Ecto neural progenitor cell (in vitro differentiated cells): ENCODE results near the gene MTMR4.
"Not testable (repeated sequence)": the region's sequence is repeated elsewhere in the genome, so short reads cannot be mapped to it uniquely, and the experiment has no call there.

Experiments
- DNase-seq: peaks from one replicate; pipeline ENCODE4 v3.0.0-alpha.2; 2018; ENCODE audit warnings: low spot score

The MTMR4 gene

DNA sequence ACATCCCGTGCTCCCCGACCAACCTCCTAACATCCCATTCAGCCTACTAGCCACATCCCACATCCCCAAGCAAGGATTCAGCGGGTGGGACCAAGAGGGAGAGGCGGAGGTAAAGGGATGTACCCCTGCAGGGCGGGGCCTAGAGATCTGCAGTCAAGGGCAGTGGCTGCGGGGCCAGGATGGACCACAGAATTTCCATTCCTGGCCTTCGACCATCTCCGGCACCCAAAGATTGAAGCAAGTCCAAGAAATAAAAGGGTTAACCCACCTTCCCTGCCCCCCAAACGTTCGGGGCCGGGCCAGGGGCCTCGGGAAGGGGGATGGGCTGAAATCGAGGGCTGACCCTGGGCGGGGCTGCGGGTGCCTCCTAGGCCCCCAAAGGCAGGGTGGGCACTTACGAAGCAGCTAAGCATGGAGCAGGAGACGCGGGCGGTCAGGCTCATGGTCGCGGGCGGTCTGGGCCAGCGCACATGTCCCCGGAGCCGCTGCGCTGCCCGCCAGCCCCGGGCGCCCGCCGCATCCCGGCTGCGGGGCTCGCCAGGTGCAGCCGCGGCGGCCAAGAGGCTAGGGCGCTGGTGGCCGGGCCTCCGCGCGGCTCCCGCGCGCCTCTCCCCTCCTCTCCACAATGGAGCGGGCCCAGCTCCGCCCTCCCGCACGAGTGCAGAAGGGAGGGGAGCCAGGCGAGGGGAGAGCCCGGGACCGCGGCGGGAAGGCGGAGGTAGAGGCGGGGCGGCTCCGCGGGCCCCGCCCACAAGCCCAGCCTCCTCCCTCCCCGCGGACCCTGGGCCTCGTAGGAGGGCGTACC lies at the start of gene MTMR4:
Gene MTMR4 (minus strand): TSS at position 674 of the 805 bp plus-strand sequence. CDS start 231 bp downstream, at position 443.
- peak; percentile 94 for DNase-seq

DNA sequence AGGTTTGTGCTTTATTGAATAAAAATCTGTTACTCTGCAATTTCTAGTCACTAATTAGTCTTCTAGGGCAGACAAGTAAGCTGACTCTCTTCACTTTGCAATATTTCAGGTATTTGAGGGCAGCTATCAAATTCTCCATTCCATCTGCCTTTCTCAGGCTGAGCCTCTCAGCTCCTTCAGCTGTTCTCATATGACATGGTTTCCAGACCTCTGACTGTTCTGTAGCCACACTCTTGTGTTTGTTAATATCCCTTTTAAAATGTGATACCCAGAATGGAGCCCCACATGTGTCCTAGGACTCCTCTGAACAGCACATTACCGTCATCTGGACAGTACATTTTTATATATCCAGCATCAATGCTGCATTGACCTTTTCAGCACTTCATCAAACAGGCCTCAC lies 46.1 kb upstream of the MTMR4 start:
- no peak for DNase-seq

DNA sequence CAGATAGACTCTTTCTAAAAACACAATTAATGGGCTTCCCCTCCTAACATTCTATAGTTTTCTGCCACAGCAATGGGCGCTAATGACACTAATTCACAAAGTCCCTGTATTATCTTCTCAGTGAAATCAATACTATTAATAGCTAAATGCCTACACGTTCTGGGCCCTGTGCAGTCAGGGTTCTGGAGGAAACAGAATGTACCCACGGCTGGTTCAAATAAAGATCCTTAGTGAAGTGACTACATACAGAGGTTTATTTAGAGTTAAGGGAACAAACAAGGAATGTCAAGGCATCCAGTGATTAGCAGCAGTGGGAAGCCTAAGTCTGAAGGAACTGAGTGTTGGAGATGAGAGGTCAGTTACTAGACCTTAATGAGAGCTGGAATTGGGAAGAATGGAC lies 43.5 kb upstream of the MTMR4 start:
- no peak for DNase-seq

DNA sequence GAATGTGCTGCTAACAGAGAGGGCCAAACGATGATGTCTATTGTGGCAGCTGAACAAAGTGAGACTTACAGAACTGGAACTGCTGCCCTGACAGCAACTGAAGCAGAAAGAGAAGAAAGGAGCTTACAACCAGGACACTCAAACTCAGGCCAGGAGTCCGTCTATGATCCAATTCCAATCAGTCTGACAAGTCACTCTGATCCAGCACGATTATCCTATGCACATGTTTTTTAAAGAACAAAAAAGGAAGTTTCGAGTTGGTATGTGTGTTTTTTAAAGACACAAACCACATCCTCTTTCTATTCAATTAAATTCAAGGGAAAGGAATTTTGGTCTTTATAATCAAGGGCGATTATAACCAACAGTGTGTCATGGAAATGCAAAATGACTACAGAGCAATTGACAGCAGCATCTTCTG lies 42.4 kb upstream of the MTMR4 start:
- DNase-seq = no peak

DNA sequence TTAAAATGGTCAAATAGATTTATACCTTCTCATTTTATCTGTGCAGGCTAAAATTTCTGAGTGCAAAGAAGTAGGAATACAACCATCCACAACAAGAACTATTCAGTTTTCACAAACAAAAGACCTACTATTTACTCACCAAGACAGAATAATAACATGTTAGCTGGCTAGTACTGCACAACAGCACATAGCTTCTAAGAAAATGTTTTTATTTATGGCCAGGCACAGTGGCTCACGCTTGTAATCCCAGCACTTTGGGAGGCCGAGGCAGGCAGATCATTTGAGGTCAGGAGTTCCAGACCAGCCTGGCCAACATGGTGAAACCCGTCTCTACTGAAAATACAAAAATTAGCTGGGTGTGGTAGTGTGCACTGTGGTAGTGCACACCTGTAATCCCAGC lies 40.7 kb upstream of the MTMR4 start:
- DNase-seq = not testable (repeated sequence)

DNA sequence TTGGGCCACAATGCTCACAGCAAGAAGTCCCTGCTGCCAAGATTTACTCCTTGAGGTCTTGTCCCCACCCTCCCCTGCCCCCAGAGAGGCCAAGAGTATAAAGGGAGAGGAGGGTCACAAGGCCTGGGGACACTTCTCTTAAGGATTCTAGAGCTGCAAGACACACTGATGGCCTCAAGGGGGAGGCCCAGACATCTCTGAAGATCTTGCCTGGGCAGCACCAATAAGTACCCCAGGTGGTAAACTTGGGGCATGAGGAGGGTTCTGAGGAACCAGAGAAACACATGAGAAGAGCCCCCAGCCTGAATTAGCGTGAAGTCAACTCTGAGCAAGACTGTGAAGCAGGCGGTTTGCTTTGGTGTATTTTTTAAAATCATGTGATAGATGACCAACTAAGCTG lies 26.8 kb upstream of the MTMR4 start:
- DNase-seq = no peak

DNA sequence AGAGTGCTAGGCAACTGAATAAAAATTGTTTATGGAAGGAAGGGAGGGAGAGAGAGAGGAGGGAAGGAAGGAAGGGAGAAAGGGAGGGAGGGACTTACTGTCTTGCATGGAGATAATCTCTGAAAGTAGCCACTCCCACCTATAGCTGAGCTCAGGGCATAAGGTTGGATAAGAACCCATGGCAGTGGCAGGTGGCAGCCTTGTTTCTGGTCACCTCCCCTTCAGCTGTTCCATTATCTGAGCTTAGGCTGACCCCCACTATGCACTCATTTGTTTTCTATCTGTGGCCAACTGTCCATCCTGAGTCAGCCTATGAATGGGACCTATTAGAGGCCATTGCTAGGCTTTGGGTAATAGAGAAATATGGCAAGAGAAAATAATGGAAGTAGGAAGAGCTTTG lies 25.3 kb upstream of the MTMR4 start:
- no peak for DNase-seq

DNA sequence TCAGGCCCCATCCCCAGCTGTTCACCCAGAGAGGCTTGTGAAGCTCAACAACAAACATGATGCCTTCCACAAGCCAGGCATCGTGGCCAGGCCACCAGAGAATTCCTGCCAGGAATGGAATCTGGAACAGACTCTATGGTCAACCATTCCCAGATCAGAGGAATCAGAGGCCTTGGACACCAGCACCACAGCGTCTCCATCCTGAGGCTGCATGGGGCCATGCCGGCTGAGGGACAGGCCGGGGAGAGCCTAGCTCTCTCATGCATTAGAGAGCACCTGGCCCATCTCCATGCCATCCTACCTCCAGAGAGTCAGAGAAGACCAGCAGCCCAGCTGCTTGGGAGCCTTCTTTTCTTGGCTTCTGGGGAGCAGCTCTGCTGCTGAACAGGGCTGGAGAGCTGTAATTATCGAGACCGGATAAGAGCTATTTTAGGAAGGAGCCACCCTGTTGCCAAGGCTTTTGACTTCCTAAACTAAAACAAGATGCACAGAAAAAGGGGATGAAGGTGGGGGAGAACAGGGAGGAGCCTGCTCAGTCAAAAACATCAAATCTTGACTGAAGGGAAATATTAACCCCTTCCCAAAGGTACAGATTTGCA lies 24.5 kb upstream of the MTMR4 start:
- DNase-seq = no peak

DNA sequence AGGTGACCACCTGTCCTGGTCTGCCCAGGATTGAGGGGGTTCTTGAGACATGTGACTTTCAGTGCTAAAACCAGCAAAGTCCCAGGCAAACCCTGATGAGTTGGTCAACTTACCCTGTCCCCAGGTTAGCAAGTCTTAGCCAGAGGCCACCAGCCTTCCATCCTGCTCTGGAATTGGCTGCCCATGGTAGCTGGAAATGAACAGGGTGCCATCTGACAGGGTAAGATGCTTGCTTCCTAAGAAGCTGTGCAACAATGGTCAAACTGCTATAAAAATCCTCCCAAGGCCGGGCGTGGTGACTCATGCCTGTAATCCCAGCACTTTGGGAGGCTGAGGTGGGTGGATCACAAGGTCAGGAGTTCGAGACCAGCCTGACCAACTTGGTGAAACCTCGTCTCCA lies 22.8 kb upstream of the MTMR4 start:
- DNase-seq = no peak

DNA sequence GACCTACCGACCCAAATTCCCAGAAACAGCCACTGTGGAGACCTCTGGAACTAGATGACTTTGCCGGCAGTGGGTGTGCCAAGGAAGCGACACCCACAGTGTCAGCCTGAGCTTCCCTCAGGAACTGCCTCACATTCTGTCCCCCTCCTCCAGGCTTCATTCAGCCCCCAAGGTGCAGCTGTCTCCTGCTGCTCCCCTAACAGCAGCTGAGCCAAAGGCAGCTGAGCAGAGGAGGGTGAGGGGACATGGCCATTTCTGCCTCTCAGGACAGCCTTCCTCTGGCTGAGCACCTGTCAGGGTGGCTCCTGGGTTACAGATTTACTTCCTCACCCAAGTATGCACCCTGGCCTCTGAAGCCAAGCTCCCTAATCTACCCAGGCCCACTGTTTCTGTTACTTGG lies 22.1 kb upstream of the MTMR4 start:
- DNase-seq = no peak

DNA sequence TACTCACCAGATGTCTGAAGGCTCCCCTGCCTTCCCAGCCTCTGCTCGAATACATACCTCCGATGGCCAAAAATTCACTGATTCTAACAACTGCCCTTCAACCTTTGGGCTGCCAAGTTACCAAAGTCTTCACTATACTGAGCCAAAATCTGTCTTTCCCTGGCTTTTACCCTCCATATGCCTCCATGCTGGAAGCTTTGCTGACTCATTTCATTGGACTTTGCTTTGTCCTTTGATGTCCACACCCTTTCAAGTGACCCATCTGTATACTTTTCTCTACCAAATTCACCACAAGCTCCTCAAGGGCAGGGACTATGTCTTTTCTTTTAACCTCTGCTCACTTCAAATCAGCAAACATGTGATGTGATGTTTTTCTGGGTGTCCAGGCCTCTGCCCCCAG lies 21.0 kb upstream of the MTMR4 start:
- DNase-seq = no peak

DNA sequence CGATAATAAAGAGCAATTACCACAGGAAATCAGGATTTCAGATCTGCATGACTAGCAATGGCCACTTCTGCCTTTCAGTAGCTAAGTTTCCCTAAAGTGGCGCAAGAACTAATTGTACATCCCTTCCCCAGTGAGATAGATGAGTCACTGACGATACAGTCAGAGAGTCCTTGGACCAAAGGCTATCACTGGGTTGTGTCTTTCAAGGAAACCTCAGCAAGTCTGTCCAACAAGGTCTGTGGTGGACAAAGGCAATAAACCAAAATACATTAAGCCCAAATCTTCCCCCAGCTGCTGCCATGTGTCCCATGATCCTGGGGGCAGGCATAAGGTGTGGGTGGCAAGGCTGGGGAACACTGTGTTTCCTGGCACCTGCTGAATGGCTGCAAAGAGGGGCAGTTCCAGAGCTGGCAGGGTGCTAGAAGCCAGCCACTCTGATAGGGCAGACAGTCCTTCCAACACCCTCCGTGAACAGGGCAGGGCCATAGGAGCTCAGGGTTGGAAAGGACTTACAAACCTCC lies 20.5 kb upstream of the MTMR4 start:
- no peak for DNase-seq

DNA sequence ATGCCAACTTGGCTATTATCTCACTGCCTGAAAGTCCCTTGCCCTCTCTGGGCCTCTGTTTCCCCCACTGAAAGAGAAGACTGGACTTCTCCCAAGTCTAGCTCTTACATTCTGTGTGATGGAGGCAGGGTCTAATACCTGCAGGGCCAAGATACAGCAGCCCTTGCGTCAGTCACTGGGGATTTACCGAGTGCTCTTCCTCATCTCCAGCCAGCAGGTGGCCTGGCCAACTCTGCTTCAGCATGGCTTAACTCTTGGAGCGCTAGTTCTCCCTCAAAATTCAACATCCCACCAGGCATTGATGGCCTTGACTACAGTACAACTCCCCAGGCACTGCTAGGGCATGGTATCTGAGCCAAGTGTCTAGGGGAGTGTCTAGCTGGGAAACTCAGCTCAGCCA lies 19.9 kb upstream of the MTMR4 start:
- DNase-seq = no peak

DNA sequence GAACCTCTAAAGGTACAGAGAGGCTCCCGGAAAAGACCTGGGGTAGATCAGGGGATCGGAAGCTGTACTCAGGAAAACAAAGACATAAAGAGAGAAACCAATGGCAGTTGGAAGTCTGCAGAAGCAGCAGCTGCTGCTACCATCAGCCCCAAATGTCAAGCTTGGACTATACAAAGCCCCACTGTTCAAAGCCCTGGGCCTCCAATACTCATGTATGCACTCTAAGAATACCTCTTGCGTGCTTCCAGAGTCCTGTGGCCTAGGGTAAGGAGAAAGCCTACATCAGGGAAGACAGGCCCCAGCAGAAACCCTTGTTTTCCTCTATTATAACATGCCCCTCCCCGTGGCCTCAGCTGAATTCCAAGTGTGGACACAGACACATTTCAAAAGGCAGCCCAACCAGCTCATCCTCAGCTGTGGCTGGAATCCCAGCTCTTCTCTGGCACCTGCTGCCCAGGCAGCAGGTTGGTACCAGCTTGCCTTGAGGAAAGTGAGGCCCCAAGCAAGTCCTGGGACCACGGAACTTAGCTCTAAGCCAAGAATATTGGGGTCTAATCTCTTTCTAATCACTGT lies 19.3 kb upstream of the MTMR4 start:
- no peak for DNase-seq

DNA sequence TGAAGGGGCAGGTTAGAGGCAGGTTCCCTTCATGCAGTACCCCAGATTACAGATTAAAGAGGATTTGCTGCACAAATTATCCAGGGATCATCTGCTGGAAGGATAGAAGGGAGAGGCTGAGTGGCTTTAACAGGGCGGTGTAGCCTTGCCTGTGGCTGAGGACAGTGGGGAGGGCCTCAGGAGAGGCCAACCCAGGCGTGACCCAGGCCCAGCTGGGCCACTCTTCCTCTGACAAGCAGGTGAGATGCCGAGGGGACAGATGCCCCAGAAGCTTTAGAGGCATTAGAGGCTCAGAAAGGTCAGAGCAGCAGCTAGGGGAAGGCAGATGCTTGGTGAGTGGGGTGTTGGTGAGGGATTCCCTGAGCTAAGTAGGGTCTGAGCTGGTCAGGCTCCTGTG lies 18.1 kb upstream of the MTMR4 start:
- DNase-seq = no peak

DNA sequence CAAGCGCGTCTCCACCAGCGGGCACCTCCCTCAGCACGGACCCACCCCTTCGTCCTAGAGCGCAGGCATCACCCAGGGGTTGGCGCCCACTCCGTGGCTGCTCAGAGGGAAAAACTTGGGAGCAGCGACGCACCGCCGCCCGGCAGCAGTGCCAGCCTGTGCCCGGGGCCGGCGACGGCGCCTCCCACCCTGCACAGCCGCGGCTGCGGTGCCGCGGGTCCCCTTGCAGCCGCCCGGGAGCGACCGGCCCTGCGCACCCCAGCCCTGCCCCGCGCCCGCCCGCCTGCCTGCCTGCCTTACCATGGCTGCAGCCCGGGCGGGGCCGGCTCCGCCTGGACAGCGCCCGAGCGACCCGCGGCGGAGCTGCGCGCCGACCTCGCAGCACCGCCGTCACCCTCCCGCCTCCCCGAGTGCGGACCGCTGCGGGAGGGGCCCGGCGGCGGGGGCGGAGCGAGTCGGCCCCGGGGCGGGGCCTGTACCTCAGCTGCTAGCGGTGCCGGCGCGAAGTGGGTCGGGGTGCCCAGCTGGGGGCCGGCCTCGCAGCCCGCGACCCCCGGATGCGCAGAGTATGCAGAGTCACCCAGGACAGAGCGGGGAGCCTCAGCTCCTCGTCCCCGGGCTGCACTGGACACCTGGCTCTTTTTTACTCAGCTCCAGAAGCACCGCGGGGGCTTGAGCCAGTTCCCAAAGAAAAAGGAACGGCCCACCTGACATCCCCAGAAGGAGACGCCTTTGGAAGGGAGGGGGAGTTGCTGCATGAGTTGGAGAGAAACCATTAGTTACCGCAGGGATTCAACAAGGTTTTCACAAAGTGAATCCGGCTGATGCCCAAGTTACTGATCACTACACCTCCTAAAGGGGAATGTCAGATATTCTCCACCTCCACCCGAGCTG lies 17.5 kb upstream of the MTMR4 start:
- DNase-seq = peak; percentile 84

DNA sequence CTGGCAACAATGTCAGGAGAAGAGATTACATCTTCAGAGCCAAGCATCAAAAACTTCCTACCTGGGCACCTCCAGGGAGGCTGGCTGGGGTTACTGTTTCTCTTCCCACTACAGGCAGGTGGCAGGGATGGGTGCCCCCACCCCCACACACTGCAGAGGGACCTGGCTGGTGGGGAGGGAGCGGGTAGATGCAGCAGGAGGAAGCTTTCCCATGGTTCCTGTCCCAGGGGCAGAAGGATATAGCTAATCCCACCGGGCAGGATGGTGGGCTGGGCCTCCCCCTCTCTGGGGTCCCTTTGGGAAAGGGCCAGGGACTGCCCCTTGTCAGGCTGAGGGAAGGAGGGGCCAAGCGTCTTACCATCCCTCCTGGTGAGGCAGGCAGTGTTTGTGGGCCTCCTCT lies 16.7 kb upstream of the MTMR4 start:
- no peak for DNase-seq

DNA sequence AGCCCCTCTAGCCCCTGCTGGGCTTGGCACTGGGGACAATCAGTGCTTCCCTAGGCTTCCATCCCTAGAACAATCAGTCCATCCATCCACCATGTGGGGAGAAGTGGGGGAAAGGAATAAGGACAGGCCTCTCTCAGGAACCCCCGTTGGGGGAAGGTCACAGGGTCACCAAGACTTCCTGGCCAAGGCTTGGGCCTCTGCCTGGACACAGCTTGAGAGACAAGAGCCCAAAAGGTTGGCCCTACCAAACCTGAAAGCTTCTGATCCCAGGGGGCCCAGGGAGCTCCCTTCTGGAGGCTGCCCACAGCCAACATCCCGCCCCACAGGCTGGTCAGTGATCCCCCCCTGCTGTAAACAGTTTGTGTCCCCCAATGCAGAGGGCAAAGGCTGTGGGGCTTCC lies 16.2 kb upstream of the MTMR4 start:
- no peak for DNase-seq

DNA sequence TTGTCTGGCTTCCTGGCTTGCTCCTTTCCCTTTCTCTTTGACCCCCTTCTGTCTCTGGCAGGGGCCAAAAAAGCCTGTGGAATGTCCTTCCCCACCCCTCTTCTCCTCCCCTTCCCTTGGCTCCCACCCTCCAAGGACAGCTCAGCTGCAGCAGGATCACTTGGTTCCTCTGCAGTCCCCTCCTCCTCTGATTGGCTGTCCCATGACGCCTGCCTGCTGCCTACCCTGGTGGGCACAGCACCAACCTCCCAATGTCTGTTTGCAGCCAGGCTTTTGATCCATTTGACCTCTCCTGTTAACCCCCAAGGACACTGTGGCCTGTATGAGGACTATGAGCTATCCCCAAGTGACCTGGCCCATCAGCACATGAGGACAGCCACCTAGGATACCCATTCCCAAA lies 14.8 kb upstream of the MTMR4 start:
- no peak for DNase-seq

DNA sequence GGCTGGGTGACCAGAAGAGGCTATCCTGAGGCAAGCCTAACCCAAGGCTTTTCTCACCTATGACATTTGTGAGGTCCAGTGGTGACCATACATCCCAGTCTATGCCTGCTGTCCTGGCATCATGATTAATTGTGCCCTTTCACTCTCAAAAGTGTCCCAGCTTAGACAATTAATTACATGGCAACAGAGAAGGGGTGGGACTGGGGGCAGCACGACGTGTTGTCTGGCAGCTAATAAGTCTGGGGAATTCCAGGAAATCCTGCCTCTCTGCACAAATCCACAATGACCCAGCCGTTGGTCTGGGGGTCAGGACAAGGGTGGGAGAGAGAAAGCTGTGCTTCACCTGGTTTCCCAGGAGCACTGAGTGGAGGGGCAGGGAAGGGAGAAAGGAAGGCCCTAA lies 14.0 kb upstream of the MTMR4 start:
- no peak for DNase-seq

DNA sequence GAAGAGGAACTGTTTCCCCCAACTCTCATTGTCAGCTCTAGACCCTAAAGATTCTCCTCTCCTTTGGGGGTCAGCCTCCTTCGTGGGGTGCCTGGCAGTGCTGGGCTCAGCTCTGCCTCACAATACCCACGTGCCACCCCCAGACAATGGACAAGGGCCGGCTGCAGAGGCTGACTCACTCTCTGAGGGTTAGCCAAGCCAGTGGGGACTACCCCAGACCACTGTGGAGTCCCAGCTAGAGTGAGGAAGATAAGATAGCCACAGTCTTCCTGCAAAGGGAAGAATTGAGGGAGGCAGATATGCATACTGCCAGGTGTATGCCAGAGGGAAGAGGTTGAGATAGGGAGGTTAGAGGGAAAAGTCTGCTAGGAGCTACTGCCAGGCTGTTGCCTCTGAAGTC lies 13.5 kb upstream of the MTMR4 start:
- DNase-seq = no peak

DNA sequence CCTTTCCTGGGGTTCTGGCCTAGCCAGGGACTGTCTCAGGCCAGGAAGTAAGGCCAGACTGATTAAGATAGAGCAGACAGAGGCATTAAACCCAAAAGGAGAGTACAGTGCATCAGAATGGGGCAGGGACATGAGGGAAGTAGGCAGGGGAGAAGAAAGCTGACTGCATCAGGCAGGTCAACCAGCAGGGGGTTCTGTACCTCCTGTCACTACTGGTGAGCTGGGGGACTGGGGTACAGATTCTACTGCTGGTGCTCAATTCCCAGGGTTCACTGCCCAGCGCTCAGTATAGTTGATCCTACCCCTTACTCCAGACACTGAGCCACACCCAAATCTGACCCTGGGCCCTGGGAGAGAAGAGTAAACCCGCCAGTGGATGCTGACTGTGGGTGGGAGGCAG lies 12.9 kb upstream of the MTMR4 start:
- no peak for DNase-seq
